Measurements from ENCODE around the gene YIF1B. TPM values are rescaled to one million over a fixed set of nuclear protein-coding genes. Genes with fewer than 3 reads are reported as not detected.
"Not testable (repeated sequence)": the region's sequence is repeated elsewhere in the genome, so short reads cannot be mapped to it uniquely, and the experiment has no call there.

Gene YIF1B
- total RNA-seq (10 to 100 TPM; 26.1 to 84.7 (median 38.0) TPM), polyA plus RNA-seq (10 to 100 TPM; 45.1 to 47.1 TPM), total RNA-seq (13.3 reads per million, percentile 42 among the genes with 10 or more reads in this experiment)

GRCh38 chr19:38315657-38316476 lies at the start of gene YIF1B:
YIF1B (minus strand) TSS chr19:38315947; CDS start chr19:38315917, 30 bp downstream.
- intact Hi-C loops (cut with micrococcal nuclease), result loop anchor here (1.0 to 10.0 kb wide), 18 partner anchors 19 to 1101 kb away; partner anchors contain the start of genes CATSPERG (in 2 of the 2), GGN (in 2 of the 2), PSMD8 (in 2 of the 2) and SIPA1L3 (in 2 of the 2)
- no peaks in the 10 kb centered on the region for H3K27me3 ChIP-seq (ENCODE audit: control insufficient read depth in 2 of 2, insufficient read depth in 2 of 2, low read length in 2 of 2)
- H3K4me3 ChIP-seq (ENCODE audit: low read length), result peak within 1 kb of the TSS; percentile 90
- CTCF ChIA-PET, result no interaction called here
- Mint-ChIP-seq H3K9me3 (no peaks in the 10 kb centered on the region), H3K27me3 (no peaks in the 10 kb centered on the region), H3K27ac (peak within 1 kb of the TSS; percentile 90 to 97 (median 93)), H3K4me1 (peaks cover 29 to 57% (median 48%) of the 10 kb centered on the region in 7 donors), H3K36me3 (peaks cover 0 to 2% (median 0%) of the 10 kb centered on the region in 5 donors), H3K4me3 (peak within 1 kb of the TSS; percentile 87 to 96 (median 91))
- DNase-seq (peak; percentile 93 to 97 (median 95)), ATAC-seq (peak; percentile 95)
- H3K27ac ChIP-seq (ENCODE audit: low read depth, low read length), result peak within 1 kb of the TSS; percentile 97
- no peaks in the 10 kb centered on the region for H3K36me3 ChIP-seq (ENCODE audit: control insufficient read depth in 2 of 3, insufficient read depth in 3 of 3, low read length in 3 of 3)
- H3K9me3 ChIP-seq (ENCODE audit: control insufficient read depth in 2 of 3, low read length in 3 of 3), result no peaks in the 10 kb centered on the region
- POLR2A ChIA-PET, result interaction anchor here (0.7 to 1.5 kb wide), 3 partner anchors 21 to 52 kb away, joined by 3 read pairs; no protein-coding TSS in a partner anchor
- peaks cover 14 to 30% of the 10 kb centered on the region in 2 donors for H3K4me1 ChIP-seq (ENCODE audit: control insufficient read depth in 2 of 2, insufficient read depth in 2 of 2, low read length in 2 of 2)

DNA sequence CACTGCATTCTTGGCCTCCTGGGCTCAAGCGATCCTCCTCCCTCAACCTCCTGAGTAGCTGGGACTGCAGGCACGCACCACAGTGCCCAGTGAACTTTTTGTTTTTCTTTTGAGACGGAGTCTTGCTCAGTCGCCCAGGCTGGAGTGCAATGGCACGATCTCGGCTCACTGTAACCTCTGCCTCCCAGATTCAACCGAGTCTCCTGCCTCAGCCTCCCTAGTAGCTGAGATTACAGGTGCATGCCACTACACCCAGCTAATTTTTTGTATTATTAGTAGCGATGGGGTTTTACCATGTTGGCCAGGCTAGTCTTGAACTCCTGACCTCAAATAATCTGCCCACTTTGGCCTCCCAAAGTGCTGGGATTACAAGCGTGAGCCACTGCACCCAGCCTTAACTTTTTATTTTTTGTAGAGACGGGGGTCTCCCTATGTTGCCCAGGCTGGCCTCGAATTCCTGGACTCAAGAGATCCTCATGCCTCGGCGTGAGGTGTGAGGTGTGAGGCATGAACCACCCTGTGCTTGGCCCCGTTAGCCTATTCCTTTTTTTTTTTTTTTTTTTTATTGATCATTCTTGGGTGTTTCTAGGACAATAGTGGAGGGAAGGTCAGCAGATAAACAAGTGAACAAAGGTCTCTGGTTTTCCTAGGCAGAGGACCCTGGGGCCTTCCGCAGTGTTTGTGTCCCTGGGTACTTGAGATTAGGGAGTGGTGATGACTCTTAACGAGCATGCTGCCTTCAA lies 47.4 kb upstream of the YIF1B start:
- H3K27ac Mint-ChIP-seq; H3K36me3 ChIP-seq (ENCODE audit: control insufficient read depth in 2 of 3, insufficient read depth in 3 of 3, low read length in 3 of 3); DNase-seq; H3K27me3 ChIP-seq (ENCODE audit: control insufficient read depth in 2 of 2, insufficient read depth in 2 of 2, low read length in 2 of 2); POLR2A ChIA-PET; H3K27ac ChIP-seq (ENCODE audit: low read depth, low read length); H3K36me3 Mint-ChIP-seq; H3K9me3 ChIP-seq (ENCODE audit: control insufficient read depth in 2 of 3, low read length in 3 of 3); ATAC-seq; H3K9me3 Mint-ChIP-seq; H3K4me1 ChIP-seq (ENCODE audit: control insufficient read depth in 2 of 2, insufficient read depth in 2 of 2, low read length in 2 of 2): not testable (repeated sequence)
- CTCF ChIA-PET, result interaction anchor here (0.6 kb wide), 1 partner anchor 11 kb away, joined by 3 read pairs; the partner anchor contains the start of gene PSMD8
- Mint-ChIP-seq H3K4me1 (peaks cover 0 to 21% (median 15%) of the 10 kb centered on the region in 7 donors), H3K4me3 (peak overlapping the region in 8 of 10 donors; percentile 48 to 87 (median 68)), H3K27me3 (peaks cover 0 to 35% (median 9%) of the 10 kb centered on the region in 5 donors)
- H3K4me3 ChIP-seq (ENCODE audit: low read length), result peak overlapping the region; percentile 55
- intact Hi-C loops (cut with micrococcal nuclease), result loop anchor here (1.0 kb wide), 4 partner anchors 11 to 47 kb away; partner anchors contain the start of genes PSMD8 (in 2 of the 2), GGN (in 1 of the 2) and SPRED3 (in 1 of the 2)

- no peaks in the 10 kb centered on the region for H3K9me3 Mint-ChIP-seq
- no peaks in the 10 kb centered on the region for H3K27me3 ChIP-seq (ENCODE audit: control insufficient read depth in 2 of 2, insufficient read depth in 2 of 2, low read length in 2 of 2)
- peak overlapping the region; percentile 55 for H3K4me3 ChIP-seq (ENCODE audit: low read length)
- peaks cover 0 to 6% of the 10 kb centered on the region in 2 donors for H3K4me1 ChIP-seq (ENCODE audit: control insufficient read depth in 2 of 2, insufficient read depth in 2 of 2, low read length in 2 of 2)
- peak; percentile 70 for ATAC-seq
- DNase-seq, result peak in 8 of 9 donors; percentile 20 to 87 (median 35)
- no peaks in the 10 kb centered on the region for H3K9me3 ChIP-seq (ENCODE audit: control insufficient read depth in 2 of 3, low read length in 3 of 3)
- H3K27ac Mint-ChIP-seq, result peak overlapping the region in 1 of 9 donors; percentile 83
- no peaks in the 10 kb centered on the region for H3K36me3 Mint-ChIP-seq
- H3K4me3 Mint-ChIP-seq, result peak overlapping the region; percentile 62 to 94 (median 83)
- no peaks in the 10 kb centered on the region for H3K36me3 ChIP-seq (ENCODE audit: control insufficient read depth in 2 of 3, insufficient read depth in 3 of 3, low read length in 3 of 3)
- POLR2A ChIA-PET, result no interaction called here
- CTCF ChIA-PET, result interaction anchor here (0.6 kb wide), 1 partner anchor 12 kb away, joined by 3 read pairs; the partner anchor contains the start of gene PSMD8
- H3K27ac ChIP-seq (ENCODE audit: low read depth, low read length), result no peak overlapping the region
- intact Hi-C loops (cut with micrococcal nuclease), result loop anchor here (1.0 kb wide), 4 partner anchors 12 to 46 kb away; partner anchors contain the start of genes PSMD8 (in 2 of the 2), GGN (in 1 of the 2) and SPRED3 (in 1 of the 2)
- peaks cover 0 to 21% (median 15%) of the 10 kb centered on the region in 7 donors for H3K4me1 Mint-ChIP-seq
- peaks cover 0 to 38% (median 8%) of the 10 kb centered on the region in 5 donors for H3K27me3 Mint-ChIP-seq
Observed at GRCh38 chr19:38362076-38362945, 46.6 kb upstream of the YIF1B start.

DNA sequence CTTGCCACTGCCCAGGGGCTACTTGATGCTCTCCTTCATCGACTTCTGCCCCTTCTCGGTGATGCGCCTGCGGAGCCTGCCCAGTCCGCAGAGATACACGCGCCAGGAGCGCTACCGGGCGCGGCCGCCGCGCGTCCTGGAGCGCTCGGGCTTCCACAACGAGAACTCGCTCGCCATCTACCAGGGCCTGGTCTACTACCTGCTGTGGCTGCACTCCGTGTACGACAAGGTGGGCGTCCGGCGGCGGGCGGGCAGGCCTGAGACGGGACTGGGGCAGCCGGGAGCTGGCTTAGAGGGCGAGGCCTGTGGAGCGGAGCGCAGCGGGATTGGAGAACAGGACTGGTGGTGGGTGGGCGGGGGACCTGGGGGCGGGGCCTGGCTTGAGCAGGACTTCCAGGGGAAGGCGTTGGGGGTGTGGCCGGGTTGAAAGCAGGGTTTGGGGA lies 45.9 kb upstream of the YIF1B start:
- Histone ChIP-seq H3K27ac (ENCODE audit: low read depth, low read length) (no peak overlapping the region), H3K36me3 (ENCODE audit: control insufficient read depth in 2 of 3, insufficient read depth in 3 of 3, low read length in 3 of 3) (no peaks in the 10 kb centered on the region), H3K27me3 (ENCODE audit: control insufficient read depth in 2 of 2, insufficient read depth in 2 of 2, low read length in 2 of 2) (no peaks in the 10 kb centered on the region), H3K4me1 (ENCODE audit: control insufficient read depth in 2 of 2, insufficient read depth in 2 of 2, low read length in 2 of 2) (peaks cover 0 to 6% of the 10 kb centered on the region in 2 donors), H3K4me3 (ENCODE audit: low read length) (peak overlapping the region; percentile 55), H3K9me3 (ENCODE audit: control insufficient read depth in 2 of 3, low read length in 3 of 3) (no peaks in the 10 kb centered on the region)
- ChIA-PET POLR2A (no interaction called here), CTCF (interaction anchor here (1.2 kb wide), 1 partner anchor 459 kb away, joined by 3 read pairs; no protein-coding TSS in a partner anchor)
- H3K9me3 Mint-ChIP-seq, result no peaks in the 10 kb centered on the region
- peaks cover 0 to 38% (median 6%) of the 10 kb centered on the region in 5 donors for H3K27me3 Mint-ChIP-seq
- ATAC-seq (peak; percentile 83), DNase-seq (peak in 8 of 9 donors; percentile 17 to 80 (median 34))
- H3K27ac Mint-ChIP-seq, result no peak overlapping the region
- intact Hi-C loops (cut with micrococcal nuclease), result loop anchor here (1.0 kb wide), 4 partner anchors 13 to 45 kb away; partner anchors contain the start of genes PSMD8 (in 2 of the 2), GGN (in 1 of the 2) and SPRED3 (in 1 of the 2)
- H3K36me3 Mint-ChIP-seq, result no peaks in the 10 kb centered on the region
- H3K4me3 Mint-ChIP-seq, result peak overlapping the region; percentile 62 to 94 (median 83)
- peaks cover 0 to 21% (median 15%) of the 10 kb centered on the region in 7 donors for H3K4me1 Mint-ChIP-seq

DNA sequence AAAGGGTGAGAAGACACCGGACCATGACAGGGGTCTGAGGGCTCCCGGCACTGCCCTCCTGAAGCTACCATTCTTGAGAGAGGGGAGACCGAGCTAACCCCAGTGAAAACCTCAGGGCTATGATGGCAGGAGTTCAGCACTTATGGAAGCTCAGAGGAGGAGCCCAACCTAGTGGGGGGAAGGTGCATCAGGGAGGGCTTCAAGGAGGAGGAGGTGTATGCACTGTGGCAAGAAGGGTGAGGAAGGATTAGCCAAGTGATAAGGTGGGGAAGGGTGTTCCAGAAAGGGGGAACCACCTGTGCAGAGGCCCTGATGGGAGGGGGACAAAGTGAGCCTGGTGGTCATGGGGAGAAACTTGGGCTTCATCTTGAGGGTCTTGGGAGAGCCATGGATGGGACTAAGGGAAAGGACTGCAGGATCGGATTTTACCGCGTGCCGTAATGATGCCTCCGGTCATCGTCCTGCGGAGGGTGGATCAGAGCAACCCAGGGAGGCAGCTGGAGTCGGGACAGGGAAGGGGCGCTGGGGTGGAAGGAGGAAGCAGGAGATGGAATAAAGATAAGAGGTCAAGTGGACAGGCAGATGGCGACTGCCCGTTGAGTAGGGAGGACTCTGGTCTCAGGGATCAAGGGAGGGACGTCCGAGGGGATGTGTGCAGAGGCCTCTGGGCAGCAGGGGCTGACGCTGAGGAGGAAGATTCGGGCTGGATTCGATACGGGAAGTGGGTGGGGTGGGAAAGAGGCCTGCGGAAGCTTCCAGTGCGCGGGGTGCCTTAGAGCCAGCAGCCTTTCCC lies 45.3 kb upstream of the YIF1B start:
- no peaks in the 10 kb centered on the region for H3K9me3 Mint-ChIP-seq
- ChIA-PET CTCF (interaction anchor here (1.2 kb wide), 1 partner anchor 459 kb away, joined by 3 read pairs; no protein-coding TSS in a partner anchor), POLR2A (no interaction called here)
- no peak for DNase-seq
- H3K27me3 ChIP-seq (ENCODE audit: control insufficient read depth in 2 of 2, insufficient read depth in 2 of 2, low read length in 2 of 2), result no peaks in the 10 kb centered on the region
- H3K4me3 ChIP-seq (ENCODE audit: low read length), result peak overlapping the region; percentile 55
- intact Hi-C loops (cut with micrococcal nuclease), result no loop called here
- H3K4me1 Mint-ChIP-seq, result peaks cover 0 to 21% (median 17%) of the 10 kb centered on the region in 7 donors
- peak overlapping the region; percentile 62 to 94 (median 83) for H3K4me3 Mint-ChIP-seq
- peak; percentile 5 for ATAC-seq
- no peaks in the 10 kb centered on the region for H3K36me3 ChIP-seq (ENCODE audit: control insufficient read depth in 2 of 3, insufficient read depth in 3 of 3, low read length in 3 of 3)
- H3K27ac ChIP-seq (ENCODE audit: low read depth, low read length), result no peak overlapping the region
- H3K9me3 ChIP-seq (ENCODE audit: control insufficient read depth in 2 of 3, low read length in 3 of 3), result no peaks in the 10 kb centered on the region
- no peaks in the 10 kb centered on the region for H3K36me3 Mint-ChIP-seq
- H3K4me1 ChIP-seq (ENCODE audit: control insufficient read depth in 2 of 2, insufficient read depth in 2 of 2, low read length in 2 of 2), result peaks cover 0 to 6% of the 10 kb centered on the region in 2 donors
- H3K27me3 Mint-ChIP-seq, result peaks cover 0 to 41% (median 6%) of the 10 kb centered on the region in 5 donors
- H3K27ac Mint-ChIP-seq, result peak overlapping the region in 3 of 9 donors; percentile 56 to 71 (median 62)
